ENCODE results near the gene VPS13C.

GRCh38 chr15:61951949-61952348 lies 108.3 kb downstream of the VPS13C start:
- TF ChIP-seq CTCF (IDR thresholded peaks at IDR 0.05; ENCODE audit: low read depth, low read length, poor library complexity, severe bottlenecking): no peak
- TF ChIP-seq EZH2phosphoT487 (IDR thresholded peaks at IDR 0.05; ENCODE audit: borderline replicate concordance, low read length): no peak
